GM19043 (cell line): Measurements from ENCODE around the gene SLC25A21.

ENCODE experiments used
- ATAC-seq: cut with Tn5 transposase; IDR thresholded peaks from one replicate; pipeline ENCODE4 v1.9.1; 2021; ENCODE audit warnings: low read depth; ENCODE audit not compliant: unreplicated experiment

SLC25A21 gene

DNA sequence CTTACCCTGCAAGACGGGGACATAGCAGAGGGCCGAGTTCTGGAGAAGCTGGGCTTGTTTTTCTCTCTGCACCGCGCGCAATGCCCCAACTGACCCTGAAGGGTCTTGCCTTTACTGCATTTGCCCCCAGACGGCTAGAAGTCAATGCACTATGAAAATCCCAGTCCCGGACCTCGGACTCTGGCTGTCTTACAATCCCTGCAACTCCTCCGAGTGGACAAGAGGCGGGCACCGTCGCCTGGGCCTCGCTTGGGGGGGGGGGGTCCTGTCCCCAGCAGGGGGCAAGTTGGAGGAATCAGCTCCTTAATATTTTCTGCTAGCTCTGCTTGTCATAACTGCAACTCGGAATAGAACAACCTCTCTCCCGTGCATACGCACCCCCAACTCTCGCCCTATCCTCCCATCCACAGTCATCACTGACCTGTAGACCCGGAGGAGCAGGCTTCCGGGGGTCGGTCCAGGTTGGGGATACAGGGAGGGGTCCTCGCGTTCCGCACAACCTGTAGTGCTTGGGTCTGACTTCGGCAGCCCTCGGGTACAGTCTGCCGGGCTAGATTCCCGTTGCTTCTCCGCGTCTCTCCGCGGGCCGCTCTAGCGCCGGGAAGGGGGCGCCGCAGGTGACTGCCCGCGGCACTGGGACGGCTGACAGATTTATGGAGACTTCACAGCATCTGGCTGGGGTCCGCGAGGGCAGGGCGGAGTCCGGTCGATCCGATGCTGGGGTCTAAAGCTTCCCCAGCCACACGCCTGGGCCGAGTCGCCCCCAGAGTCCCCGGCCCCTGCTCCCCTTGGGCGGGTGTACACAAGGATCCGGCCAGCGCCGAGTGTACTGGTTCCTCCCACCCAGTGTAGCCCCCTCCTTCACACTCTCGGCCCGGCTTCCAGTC is 514.0 kb downstream of the SLC25A21 start:
- no peak for ATAC-seq

DNA sequence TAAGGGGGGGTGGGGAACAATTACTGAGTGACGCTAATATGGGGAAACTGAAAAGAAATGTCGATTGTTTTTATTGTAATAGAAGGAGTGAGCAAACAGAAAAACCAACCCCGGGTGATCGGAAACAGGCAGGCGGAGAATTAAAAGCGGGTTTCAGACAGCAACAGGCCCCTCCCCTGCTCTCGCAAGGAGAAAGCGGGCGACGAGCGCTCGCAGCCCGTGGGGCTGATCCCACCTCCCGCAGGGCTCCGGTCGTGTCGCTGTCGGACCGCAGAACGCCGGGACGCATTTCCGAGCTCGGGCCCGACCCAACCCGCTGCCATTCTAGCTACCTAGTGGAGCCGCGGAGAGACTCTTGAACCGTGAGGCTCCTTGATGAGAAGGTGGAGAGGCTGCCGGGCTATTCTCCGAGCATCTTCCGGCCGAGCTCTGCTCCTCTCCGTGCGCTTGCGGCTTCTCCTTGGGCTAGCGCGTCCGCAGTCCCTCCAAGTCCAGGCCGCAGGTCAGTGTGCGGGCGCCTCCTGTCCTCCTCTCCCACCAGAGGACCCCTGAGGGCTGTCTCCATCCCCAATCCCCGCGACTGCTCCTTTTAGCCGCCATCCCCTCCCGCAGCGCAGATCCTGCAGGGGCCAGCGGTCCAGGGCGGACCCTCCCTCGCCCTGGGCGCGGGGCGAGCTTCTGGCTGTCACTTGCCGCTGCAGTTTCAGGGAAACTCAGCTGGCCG is 514.8 kb downstream of the SLC25A21 start:
- ATAC-seq, result no peak

DNA sequence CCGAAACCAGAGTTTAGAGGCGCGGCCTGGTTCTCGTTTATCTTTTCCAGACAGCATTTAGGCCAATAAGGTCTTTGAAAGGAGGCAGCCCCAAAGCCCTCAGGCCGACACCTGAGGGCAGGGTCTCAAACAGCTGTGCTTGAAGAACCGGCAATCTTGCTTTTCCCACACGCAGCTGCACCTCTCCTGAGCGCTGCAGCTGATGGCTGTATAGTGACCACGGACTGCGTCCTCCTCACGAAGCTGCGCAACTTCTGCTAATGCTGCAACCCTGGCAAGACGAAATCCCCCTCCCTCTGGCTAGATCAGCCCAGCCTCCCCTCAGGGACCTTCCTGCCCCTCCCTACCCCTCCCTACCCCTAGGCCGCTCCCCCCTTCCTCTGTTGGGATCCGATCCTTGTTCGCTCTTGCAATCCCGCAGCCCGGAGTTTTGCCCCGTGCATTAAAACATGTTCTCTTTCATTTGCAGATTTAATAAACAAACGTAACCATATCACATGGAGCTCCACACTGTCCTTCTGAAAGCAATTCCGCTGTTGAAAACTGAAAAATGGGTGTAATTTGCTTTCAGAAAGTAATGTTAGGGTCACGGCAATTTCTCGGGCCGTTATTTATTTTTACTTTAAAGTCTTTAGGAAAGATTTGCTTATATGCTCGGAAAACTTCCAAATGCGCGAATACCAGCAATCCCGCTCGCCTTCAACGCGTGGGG is 515.6 kb downstream of the SLC25A21 start:
- ATAC-seq, result no peak

DNA sequence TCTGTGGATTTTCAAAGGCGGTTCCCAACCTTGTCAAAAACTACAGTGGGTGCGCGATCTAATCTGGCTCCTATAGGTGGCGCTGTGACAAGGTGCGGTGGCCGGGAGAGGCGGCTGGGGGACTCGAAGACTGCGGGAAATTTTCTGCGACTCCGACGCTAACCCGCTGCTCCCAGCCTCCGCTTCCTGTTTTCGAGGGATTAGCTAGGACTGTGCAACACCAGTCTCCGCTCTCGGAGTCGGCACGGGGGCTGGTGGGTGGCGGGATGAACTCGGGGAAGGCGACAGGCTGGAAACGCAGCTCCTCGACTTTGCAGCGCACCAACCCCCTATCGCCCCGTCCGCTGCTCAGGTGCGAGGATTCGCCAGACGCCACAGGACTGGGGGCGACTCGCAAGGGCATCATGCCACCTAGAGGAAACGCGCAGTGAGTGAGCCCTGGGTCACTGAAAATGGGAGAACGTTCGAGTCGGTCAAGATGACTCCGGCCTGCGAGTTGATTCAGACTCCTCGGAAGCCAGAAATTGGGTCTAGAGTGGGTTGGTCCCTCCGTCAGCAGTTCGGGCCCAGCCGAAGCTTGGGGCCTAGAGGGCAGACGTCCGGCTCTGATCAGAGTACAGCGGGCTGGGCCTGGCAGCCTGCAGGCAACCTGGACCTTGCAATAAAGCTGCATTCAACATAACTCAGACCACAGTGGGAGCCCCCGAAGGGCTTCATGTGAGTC is 516.3 kb downstream of the SLC25A21 start:
- ATAC-seq, result no peak

DNA sequence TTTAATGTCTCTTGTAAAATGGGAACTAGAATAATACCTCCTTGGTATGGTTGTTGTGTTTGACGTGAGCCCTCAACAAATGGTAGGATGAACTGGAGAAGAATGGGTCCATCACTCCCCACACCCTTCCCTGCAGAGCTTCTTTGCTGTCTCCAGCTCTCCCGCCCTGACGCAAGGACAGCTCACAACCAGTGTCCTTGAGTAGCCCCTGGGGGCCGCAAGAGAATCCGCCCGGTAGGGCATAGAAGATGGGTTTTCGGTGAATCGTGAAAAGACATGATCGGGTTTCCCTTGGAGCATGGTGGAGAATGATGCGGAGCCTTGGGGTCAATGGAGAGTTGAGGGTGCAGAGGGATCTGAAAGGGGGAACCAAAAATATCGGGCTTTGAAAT is 516.8 kb downstream of the SLC25A21 start:
- no peak for ATAC-seq

DNA sequence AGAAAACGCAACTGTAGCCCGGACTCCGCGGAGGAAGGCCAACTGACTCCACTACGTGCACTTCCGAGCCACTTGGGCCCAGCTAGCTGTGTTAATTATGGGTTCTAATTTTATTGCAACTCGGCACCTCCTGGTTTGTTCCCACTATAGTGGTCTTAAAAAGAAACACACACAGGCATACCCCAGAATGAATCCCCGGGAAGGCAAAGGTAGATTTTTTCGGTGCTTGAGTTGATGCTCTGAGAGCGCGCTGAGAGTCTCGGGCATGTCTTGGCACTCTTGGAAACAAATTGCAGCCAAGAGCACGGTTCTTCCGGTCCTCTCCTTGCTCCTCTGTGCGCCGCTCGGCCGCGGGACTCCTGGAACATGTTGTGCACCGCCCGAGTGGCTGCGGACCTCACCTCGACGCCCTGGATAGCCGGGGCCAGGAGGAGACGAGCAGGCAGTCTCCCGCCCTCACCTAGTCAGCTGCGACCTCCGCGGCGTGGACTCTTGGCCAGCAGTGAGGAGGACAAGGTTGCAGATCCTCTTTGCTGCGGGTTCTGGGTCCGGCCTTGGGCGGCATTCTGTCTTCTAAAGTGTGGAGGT is 517.5 kb downstream of the SLC25A21 start:
- ATAC-seq, result no peak

DNA sequence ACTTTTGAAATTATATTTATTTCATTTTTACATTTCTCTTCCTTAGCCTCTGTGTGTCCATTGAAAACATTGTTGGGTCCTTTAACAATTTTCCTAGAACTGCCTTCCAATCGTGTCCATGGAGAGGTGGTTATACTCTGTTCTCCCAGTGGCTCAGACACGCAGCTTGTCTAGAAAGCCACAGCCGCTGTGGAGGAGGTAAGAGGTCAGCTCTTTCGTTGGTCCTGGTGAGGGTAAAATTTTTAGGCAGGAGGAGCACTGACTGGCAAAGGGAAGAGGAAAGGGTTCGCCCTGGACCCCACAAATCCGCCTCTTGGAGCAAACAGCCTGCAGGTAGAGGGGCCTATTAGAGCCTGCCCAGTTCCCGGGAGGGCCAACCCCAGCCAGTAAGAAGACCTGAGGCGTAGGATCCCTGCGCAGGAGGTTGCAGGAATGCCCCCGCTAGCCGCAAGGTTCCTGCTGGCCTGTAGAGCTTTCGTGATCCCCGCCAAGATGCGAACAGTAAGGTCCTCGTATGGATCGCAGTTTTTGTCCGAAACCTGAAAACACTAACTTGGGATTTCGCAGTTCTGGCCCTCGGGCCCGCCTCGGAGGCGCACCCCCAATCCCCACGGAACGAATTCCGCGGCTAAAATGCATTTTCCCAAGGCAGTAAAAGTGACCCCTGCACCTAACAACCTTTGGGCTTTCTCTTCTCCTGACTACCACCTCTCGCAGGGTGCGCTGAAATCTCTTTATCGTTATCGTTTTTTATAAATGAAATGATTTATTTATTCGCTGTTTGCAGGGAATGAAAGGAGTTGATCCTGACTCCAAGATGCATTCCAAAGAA is 518.2 kb downstream of the SLC25A21 start:
- no peak for ATAC-seq

DNA sequence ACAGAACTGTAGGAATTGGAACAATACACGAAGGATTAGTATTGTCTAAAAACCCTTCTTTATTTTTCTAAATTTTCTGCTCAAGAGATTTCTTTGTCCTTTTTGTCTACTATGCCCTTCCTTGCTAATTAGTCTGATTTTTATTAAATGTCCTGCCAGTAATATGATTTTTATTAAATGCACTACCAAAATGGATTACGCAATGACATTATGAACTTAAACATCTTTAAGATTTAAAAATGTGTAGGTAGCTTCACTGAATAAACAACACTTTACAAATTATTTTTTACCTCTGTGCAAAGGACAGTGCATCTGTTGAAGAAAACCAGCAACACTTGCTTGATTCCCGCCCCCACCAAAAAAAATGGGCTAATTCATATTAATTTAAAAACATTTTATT is 519.0 kb downstream of the SLC25A21 start:
- ATAC-seq, result no peak

DNA sequence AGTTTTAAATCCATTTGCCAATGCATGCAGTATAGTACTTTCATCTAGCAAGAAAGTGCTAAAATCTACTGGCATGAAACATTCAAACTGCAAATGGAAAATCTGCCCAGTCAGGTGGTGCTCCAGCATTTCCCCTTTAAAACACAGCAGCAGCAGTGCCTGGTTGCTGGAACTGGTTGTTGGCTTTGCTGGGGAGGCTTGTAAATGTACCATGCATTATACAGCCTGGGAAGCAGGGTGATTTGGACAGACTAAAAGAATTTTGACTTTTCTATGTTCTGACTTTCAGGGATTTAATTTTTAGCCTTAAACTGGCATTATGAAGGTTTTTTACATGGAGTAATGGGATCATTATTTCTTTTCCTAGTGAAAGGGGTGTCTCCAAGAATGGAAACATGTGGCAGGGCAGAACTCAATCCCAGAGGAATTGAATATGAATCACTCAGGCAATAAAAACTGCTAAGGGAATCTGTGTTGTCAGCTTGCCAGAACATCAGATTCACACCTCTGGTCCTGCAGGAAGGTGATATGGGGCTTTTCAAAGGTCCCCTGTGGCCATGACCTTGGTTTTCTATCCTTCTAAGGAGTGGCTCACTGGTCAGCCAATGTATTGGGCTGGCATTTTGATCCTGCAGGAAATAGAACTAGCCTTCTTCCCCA is 519.7 kb downstream of the SLC25A21 start:
- no peak for ATAC-seq

DNA sequence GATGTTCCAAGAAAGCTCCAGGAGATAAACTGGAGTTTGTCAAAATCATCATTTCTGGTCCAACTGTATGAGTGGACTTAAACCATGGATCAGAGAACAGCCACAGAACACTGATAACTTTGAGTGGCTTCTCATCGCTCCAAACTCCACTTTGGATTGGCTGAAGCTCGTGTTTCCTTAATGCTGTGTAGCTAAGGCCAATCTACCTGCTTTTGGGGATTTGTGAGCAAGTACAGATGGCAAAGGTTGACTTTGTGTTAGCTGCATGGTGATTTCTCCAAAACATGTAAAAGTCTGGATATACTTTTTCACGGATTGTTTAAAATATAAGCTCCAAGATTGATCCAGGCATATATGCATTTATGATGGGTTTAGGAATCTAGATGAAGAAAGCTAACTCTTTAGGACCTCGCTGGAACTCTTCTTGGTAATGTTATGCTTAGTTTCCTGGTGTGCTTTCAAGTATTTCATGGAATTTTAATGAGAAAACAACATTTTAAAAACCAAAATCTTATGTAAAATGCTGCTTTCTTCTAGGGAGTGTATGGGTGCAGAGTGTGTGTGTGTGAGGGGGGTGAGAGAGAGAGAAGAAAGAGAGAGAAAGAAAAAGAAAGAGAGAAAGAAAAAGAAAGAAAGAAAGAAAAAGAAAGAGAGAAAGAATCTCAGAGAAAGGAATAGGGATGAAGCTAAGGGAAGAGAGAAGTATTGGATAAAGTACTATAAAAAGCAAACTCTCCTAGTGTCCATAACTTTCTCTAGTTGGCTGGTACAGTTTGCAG is 522.3 kb downstream of the SLC25A21 start:
- no peak for ATAC-seq

DNA sequence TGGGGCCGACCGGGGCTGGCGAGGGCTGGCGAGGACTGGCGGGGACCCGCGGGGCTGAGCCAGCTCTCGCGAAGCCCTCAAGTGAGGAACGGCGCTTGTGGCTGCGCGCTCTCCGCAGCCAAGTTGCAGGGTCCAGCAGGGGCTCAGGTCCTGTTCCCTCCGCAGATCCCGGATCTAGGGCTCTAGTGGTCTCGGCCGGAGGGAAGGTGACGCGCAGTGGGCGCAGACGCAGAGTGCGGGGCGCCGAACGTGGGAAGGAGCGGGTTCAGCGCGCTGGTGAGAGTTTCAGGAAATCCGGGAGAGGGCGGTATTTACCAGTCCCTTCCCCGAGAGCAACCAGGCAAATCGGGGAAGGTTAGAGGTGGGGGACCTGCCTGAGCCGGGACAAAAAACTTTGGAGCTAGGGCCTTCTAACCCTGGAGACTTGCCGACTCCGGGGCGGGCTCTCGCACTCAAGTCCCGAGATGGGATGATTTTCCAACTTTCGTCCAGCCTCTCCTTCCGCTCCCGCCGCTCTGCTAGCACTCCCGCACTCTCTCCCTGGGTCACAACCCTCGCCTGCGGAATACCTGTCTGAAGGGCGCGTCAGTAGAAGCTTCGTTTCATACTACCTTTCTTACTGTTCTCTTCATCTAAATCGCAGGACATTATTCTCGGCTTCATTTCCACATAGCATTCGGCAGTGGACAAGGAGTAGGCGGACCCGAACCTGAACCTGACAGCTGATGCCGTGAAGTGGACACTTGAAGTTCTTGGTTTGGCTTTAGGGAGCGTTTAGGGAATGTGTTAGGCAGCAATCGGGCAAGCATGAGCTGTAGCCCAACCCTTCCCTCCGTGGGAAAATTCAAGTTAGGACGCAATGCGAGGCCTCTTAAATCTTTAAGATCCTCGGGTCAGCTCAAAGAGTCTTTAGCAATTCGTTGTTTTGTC is 524.3 kb downstream of the SLC25A21 start:
- no peak for ATAC-seq

DNA sequence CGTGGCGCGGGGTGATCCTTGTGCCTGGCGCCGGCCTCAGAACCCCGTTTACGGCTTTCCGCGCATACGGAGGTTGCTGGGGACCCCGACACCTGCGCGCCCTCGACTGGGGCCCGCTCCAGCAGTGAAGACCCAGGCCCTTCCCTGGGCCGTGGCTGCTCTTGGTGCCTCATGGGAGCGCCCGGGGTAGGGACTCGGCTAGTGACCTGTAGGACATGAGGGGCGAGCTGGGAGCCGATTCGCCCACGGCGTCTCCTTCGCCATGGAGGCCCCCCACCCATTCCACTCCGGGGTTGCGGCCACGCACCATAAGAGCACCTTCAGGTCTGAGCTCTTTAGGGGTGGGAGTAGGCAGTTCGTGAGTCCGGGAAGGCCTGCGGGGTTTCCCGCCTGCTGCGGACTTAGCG is 525.0 kb downstream of the SLC25A21 start:
- ATAC-seq, result no peak

DNA sequence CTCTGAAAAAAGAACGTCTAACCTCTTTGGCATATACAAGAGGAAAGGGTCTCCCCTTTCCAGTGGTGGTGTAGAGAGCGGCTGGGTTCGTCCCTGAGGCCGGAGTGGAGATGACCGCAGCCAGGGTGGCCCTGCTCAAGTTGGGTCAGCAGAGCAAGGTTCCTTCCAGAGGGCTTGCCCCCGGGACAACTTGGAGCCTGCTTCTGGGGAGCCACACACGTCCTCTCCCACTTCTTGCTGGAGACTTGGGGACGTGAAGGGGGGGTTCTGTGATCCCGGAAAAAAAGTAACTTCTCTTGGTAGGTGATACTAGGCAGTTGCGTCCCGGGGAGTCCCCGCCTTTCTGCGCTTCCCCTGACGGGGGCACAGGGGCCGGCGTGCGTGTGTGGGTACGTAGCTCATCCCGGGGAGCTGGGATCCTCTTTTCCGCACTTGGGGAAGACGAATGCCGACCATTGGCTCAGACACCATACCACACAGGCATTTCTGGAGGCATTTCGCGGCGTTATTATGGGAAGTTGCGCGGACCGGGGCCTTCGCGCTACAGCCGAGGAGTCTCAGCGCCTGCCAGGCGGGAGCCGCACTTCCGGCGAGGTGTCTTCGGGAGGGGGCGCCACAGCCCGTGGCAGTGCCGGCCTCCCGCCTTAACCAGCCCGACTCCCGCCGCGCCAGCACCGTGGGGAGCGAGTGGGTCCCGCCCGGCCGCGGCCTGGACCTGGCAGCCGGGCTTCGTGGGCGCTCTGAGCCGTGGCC is 525.6 kb downstream of the SLC25A21 start:
- ATAC-seq, result no peak

DNA sequence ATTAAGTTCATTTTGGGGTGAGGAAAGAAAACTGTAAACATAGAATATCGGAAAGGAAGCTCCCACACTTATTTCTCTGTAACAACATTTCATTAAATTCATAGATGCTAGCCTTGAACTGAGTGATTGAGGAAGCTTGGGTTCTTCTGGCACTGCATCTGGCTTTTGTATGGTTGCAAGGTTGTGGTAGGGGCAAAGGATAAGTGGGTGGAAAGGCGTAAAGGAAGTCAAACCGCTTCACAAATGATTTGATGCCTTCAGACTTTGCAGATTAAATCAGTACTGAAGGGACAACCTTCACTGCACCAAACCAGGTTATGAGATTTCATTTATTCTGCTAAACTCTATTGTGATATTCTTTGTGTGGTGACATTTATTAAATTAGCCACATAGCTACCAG is 538.8 kb downstream of the SLC25A21 start:
- no peak for ATAC-seq
